GM18526 (cell line): ENCODE measurements around the gene RAI1.

ENCODE experiments used
- POLR2A ChIP-seq: IDR thresholded peaks from 3 replicates; pipeline ENCODE4 v1.6.1; 2011; ENCODE audit not compliant: insufficient read length; ENCODE audit errors: extremely low read depth

Gene RAI1

DNA sequence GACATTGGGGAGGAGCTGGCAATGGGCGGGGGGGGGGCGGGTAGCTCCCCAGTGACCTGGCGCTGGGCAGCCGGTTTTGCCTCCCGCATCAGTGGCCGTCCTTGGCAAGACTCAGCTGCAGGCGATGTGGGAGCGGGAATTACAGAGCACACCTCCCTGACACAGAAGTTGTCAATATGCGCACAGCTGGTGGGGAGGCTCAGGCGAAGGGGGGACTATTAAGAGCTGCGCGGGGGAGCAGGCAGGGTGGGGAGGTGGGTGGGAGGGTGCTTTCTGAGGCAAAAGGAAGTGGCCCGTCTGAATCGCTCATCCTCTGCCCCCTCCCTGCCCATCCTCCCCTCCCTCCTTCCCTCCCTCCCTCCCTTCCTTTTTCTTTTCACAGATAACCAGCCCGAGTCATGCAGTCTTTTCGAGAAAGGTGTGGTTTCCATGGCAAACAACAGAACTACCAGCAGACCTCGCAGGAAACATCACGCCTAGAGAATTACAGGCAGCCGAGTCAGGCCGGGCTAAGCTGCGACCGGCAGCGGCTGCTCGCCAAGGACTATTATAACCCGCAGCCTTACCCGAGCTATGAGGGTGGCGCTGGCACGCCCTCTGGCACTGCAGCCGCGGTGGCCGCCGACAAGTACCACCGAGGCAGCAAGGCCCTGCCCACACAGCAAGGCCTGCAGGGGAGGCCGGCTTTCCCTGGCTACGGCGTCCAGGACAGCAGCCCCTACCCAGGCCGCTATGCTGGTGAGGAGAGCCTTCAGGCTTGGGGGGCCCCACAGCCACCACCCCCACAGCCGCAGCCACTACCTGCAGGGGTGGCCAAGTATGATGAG lies 111.5 kb downstream of the RAI1 start:
- TF ChIP-seq POLR2A, result no peak

DNA sequence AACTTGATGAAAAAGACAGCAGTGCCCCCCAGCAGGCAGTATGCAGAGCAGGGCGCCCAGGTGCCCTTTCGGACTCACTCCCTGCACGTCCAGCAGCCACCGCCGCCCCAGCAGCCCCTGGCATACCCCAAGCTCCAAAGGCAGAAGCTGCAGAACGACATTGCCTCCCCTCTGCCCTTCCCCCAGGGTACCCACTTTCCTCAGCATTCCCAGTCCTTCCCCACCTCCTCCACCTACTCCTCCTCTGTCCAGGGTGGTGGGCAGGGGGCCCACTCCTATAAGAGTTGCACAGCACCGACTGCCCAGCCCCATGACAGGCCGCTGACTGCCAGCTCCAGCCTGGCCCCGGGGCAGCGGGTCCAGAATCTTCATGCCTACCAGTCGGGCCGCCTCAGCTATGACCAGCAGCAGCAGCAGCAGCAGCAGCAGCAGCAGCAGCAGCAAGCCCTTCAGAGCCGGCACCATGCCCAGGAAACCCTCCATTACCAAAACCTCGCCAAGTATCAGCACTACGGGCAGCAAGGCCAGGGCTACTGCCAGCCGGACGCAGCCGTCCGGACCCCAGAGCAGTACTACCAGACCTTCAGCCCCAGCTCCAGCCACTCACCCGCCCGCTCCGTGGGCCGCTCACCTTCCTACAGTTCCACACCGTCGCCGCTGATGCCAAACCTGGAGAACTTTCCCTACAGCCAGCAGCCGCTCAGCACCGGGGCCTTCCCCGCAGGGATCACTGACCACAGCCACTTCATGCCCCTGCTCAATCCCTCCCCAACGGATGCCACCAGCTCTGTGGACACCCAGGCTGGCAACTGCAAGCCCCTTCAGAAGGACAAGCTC lies 112.3 kb downstream of the RAI1 start:
- TF ChIP-seq POLR2A, result no peak

DNA sequence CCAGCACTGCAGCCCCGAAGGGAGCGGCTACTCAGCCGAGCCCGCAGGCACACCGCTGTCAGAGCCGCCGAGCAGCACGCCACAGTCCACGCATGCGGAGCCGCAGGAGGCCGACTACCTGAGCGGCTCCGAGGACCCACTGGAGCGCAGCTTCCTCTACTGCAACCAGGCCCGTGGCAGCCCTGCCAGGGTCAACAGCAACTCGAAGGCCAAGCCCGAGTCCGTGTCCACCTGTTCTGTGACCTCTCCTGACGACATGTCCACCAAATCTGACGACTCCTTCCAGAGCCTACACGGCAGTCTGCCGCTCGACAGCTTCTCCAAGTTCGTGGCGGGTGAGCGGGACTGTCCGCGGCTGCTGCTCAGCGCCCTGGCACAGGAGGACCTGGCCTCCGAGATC lies 113.1 kb downstream of the RAI1 start:
- no peak for TF ChIP-seq POLR2A

DNA sequence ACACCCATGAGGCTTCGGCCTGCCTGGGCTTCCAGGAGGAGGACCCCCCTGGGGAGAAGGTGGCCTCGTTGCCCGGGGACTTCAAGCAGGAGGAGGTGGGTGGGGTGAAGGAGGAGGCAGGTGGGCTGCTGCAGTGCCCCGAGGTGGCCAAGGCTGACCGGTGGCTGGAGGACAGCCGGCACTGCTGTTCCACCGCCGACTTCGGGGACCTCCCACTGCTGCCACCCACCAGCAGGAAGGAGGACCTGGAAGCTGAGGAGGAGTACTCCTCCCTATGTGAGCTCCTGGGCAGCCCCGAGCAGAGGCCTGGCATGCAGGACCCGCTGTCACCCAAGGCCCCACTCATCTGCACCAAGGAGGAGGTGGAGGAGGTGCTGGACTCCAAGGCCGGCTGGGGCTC lies 114.0 kb downstream of the RAI1 start:
- TF ChIP-seq POLR2A, result no peak

DNA sequence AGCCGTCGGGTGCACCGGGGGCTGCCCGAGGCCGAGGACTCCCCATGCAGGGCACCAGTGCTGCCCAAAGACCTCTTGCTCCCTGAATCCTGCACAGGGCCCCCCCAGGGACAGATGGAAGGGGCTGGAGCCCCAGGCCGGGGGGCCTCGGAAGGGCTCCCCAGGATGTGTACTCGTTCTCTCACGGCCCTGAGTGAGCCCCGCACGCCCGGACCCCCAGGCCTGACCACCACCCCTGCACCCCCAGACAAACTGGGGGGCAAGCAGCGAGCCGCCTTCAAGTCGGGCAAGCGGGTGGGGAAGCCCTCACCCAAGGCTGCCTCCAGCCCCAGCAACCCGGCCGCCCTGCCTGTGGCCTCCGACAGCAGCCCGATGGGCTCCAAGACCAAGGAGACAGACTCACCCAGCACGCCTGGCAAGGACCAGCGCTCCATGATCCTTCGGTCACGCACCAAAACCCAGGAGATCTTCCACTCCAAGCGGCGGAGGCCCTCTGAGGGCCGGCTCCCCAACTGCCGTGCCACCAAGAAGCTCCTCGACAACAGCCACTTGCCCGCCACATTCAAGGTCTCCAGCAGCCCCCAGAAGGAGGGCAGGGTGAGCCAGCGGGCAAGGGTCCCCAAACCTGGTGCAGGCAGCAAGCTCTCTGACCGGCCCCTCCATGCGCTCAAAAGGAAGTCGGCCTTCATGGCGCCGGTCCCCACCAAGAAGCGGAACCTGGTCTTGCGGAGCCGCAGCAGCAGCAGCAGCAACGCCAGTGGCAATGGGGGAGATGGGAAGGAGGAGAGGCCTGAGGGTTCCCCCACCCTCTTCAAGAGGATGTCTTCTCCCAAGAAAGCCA lies 114.9 kb downstream of the RAI1 start:
- TF ChIP-seq POLR2A, result no peak

DNA sequence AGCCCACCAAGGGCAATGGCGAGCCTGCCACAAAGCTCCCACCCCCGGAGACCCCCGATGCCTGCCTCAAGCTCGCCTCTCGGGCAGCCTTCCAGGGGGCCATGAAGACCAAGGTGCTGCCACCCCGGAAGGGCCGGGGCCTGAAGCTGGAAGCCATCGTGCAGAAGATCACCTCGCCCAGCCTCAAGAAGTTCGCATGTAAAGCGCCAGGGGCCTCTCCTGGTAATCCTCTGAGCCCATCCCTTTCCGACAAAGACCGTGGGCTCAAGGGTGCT lies 115.5 kb downstream of the RAI1 start:
- no peak for TF ChIP-seq POLR2A

DNA sequence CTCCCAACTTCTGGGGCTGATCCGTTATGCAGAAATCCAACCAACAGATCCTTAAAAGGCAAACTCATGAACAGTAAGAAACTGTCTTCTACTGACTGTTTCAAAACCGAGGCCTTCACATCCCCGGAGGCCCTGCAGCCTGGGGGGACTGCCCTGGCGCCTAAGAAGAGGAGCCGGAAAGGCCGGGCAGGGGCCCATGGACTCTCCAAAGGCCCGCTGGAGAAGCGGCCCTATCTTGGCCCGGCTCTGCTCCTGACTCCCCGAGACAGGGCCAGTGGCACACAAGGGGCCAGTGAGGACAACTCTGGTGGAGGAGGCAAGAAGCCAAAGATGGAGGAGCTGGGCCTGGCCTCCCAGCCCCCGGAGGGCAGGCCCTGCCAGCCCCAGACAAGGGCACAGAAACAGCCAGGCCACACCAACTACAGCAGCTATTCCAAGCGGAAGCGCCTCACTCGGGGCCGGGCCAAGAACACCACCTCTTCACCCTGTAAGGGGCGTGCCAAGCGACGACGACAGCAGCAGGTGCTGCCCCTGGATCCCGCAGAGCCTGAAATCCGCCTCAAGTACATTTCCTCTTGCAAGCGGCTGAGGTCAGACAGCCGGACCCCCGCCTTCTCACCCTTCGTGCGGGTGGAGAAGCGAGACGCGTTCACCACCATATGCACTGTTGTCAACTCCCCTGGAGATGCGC lies 116.0 kb downstream of the RAI1 start:
- TF ChIP-seq POLR2A, result no peak

DNA sequence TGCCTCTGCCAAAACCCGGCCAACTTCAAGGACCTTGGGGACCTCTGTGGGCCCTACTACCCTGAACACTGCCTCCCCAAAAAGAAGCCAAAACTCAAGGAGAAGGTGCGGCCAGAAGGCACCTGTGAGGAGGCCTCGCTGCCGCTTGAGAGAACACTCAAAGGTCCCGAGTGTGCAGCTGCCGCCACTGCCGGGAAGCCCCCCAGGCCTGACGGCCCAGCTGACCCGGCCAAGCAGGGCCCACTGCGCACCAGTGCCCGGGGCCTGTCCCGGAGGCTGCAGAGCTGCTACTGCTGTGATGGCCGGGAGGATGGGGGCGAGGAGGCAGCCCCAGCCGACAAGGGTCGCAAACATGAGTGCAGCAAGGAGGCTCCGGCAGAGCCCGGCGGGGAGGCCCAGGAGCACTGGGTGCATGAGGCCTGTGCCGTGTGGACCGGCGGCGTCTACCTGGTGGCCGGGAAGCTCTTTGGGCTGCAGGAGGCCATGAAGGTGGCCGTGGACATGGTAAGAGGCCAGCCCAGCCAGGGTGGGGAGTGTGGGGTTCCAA lies 116.8 kb downstream of the RAI1 start:
- no peak for TF ChIP-seq POLR2A

DNA sequence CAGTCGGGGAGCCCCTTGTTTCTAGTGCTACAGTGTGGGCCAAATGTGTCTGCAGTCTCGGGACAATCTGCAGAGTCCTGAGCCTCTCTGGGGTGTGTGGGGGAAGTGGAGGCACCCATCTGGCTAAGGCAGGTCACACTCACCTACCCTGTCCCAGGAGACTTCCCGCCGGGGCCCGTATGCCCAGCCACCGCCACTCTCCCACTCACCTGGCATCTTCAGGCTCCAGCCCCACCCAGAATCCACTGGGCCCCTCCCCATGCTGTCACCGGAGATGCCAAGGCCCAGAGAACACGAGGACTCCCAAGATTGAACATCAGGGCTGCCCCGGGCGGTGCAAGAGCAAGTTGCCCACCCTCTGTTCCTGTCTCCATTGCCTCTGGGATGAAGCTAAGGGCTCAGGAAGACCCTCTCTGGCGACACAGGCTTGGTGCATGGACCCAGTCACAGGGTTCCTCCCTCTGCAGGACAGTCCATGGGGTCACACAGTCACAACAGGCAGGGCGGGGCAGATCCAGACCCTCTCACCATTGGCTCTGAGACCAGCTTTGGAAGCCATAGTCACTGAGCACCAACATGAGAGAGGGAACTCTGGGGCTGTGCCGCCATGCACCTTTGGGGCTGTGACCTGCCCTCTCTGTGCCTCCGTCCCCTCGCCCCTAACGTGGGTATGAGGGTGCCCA lies 117.5 kb downstream of the RAI1 start:
- no peak for TF ChIP-seq POLR2A

DNA sequence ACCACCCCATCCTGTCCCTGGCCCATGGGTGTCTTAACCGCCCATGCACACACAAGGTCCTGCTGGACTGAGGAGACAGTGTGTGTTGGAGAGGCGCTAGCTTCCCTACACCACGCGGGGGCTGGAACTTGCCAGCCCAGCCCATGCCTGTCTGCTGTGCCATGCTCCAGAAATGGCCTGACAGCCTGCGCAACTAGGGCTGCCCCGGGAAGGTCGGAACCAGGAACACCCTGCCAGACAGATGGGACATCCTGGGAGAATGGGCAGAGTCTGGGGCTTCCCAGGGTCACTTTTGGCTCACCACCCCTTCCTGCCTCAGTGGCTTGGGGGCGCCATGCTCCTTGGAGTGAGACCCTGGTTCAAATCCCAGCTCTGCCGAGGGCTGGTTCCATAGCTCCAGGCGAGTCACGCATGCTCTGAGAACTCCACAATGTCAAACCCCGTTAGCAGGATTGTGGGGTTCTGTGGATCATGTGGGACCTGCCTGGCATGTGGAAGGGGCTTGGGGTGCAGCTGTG lies 119.3 kb downstream of the RAI1 start:
- TF ChIP-seq POLR2A, result no peak

DNA sequence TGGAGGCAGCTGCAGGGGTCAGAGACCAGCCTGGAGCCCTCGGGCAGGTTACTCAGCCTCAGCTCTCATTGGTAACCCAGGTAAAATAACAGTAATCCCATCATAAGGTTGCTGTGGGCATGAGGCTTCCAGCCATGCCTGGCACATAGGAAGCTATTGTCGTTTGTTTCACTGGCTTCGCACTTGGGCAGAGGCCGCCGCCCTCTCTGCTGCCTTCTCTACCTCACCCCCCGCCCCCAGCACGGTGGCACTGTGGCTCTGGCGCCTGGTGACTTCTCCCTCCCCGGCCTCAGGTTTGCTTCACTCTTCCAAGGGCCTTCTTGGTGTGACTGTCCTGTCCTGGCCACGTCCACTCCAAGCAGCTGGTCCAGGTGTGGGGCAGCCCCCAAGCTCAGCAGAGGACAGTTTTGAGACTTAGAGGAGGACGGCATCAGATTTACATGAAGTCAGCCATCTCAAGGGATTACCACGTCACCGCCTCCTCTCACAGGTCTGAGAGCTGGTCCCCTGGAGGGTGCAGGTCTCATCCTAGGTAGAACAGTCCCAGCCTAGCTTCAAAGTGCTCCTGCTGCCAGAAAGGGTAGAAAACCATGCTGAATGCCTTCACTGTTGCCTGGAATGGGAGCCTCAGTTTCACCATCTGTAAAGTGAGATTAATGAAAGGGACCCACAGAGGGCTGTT lies 120.7 kb downstream of the RAI1 start:
- no peak for TF ChIP-seq POLR2A

DNA sequence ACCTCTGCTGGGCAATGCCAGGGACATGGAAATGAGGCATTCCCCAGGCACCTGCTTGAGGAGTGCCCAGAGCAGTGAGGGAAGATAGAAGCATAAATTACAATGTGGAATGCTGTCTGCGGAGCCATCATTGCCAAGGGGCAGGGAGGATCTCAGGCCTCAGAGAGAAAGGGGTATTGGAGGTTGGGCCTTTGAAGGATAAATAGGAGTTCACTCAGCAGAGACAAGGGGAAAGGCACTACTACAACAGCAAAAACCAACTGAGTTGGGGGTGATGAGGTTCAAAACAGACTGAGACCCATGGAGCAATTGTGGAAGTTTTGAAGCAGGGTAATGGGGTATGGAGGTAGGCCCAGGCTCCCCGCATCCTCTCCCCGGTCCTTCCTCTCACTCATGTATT lies 122.7 kb downstream of the RAI1 start:
- no peak for TF ChIP-seq POLR2A

DNA sequence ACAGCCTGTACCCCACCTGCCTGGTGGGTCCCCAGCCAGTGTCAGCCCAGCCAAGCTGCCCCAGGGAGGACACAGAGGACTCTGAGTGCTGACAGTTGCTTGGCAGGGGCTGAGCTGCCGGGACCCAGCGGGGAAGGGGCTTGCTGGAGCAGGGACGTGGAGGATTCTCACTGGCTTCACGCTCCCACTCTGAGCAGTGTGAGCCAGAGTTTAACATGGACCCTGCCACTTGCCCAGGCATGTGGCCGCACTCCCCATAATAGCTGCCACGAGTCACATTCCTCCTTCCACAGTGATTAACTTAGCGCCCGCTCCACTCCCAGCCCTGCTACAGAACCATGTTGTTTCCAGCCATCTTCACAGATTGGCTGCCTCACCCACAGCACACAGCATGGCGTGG lies 124.3 kb downstream of the RAI1 start:
- no peak for TF ChIP-seq POLR2A

DNA sequence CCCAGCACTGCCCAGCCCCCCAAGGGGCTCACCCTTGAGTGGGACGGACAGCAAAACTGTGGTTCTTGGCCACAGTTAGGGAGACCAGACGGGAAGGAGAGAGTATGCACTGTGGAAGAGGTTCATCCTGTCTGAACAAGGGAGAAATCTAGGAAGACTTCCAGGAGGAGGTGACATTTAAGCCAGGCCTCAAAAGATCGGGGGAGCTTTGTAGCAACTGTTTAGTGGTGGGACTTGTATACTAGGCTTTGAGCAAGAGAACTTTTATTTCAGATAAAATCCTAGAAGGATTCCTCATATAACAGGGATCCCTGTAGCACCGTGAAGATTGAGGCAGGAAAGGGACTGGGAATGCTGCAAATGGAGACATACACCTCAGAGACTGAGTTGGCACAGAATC lies 124.8 kb downstream of the RAI1 start:
- TF ChIP-seq POLR2A, result no peak
